Activated CD8-positive, alpha-beta memory T cell treated with anti-CD3 and anti-CD28 coated beads, Interleukin-2, amount 50 U/mL, for 24 hours (primary cell): ENCODE data around the gene NR4A1.

Experiments used
- DNase-seq: peaks from one replicate; pipeline ENCODE4 v3.0.0-alpha.2; 2020; ENCODE audit errors: extremely low read depth

NR4A1 gene

DNA sequence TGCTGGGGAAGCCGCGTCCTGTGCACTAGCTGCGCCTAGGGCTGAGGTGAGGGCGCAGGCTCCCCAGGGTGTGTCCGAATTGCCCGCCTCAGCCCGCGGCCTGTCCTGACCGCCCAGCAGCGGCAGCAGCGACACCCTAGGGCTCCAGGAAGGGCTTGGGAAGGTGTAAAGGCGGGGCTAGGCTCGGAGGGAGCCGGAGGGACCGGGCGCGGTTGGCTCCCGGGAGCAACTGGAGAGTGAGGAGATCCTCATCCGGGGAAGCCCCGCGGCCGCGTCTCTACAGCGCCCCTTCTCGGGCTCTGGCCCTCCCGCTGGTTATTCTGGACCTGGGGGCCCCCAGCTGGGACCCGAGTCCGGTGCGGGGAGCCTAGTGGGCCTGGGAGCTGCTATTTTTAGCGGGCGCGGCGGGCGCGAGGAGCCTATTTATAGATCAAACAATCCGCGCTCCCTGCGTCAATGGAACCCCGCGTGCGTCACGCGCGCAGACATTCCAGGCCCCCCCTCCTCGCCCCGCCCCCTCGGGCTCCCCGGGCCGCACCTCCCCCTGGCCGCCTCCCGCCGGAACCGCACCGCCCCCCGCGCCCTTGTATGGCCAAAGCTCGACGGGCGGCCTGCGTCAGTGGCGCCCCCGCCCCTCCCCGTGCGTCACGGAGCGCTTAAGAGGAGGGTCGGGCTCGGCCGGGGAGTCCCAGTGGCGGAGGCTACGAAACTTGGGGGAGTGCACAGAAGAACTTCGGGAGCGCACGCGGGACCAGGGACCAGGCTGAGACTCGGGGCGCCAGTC lies at the start of gene NR4A1:
NR4A1 (plus strand) TSS at position 685 of the 784 bp plus-strand sequence. CDS start 2,887 bp downstream, outside the sequence.
- peak; percentile 91 for DNase-seq

DNA sequence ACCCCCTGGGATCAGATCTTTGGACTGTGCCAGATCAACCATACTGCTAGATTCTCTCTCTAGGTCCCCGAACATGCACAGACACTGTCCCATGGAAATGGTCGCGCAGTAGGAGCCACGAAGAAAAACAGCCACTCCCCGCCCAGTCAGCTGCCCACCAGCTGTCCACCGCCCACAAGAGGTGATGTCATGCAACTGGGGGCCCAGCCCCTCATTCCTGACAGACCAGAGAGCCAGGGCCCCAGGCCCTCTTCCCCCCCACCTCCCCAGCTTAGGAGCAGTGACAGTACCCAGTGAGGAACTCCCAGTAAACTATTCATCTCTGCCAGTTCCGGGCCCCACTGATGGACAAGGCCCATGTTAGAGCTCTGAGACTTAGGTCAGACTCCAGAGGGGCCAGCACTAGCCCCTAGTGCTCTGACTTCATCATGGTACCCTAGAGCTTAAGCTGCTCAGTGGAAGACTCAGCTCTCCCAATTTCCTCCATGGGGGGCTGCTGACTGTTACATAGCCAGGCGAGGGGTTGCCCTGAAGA lies 48.2 kb upstream of the NR4A1 start:
- no peak for DNase-seq

- no peak for DNase-seq
These were observed 47.7 kb upstream of the NR4A1 start for GRCh38 chr12:52003591-52003990.

DNA sequence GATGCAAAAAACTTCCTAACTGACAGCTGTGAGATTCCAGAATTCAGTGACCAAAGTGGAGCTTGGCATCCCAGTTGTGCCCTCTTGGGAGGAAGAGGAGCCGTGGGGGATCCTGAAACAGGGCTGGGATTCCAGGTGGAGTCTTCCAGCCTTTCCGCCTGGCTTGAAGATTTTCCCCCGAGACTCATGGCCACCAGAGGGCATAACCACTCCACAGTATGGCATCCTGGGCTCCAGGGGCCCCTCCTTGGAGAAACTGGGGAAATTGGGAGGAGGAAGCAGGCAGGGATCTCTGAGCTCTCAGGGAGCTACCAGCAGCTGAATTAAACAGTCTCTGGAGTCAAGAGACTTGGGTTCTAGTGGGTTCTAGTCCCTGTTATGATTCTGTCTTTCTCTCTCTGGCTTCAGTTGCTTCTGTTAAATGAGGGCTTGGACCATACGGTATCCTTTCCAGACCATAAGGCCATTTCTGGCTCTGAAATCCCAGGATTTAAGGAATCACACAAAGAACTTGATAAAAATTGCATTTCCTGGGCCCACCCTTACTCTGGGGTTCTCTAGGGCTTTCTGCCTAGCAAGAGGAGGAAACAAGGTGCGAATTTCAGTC lies 47.1 kb upstream of the NR4A1 start:
- no peak for DNase-seq

GRCh38 chr12:52005218-52005902 lies 45.9 kb upstream of the NR4A1 start:
- DNase-seq, result no peak

GRCh38 chr12:52005903-52006703 lies 45.1 kb upstream of the NR4A1 start:
- no peak for DNase-seq

DNA sequence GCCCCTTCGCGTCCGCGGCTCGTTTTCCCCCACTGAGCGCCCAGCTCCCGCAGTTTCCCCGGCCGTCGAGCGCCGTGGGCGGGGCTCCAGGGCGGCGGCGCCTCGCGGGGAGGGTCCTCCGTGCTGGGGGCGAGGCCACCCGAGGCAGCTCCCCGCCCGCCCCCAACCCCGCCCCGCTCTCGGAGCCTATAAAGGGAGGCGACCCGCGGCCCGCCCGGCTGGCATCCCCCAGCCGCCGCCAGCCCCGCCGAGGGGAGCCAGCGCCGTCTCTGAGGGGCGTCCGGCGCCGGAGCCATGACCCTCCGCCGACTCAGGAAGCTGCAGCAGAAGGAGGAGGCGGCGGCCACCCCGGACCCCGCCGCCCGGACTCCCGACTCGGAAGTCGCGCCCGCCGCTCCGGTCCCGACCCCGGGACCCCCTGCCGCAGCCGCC lies 44.5 kb upstream of the NR4A1 start, which contains the start of gene TAMALIN:
TAMALIN (plus strand) TSS at position 221 of the 432 bp plus-strand sequence; CDS start at position 295, 74 bp downstream.
- no peak for DNase-seq

GRCh38 chr12:52007158-52007921 lies 43.9 kb upstream of the NR4A1 start:
- no peak for DNase-seq

DNA sequence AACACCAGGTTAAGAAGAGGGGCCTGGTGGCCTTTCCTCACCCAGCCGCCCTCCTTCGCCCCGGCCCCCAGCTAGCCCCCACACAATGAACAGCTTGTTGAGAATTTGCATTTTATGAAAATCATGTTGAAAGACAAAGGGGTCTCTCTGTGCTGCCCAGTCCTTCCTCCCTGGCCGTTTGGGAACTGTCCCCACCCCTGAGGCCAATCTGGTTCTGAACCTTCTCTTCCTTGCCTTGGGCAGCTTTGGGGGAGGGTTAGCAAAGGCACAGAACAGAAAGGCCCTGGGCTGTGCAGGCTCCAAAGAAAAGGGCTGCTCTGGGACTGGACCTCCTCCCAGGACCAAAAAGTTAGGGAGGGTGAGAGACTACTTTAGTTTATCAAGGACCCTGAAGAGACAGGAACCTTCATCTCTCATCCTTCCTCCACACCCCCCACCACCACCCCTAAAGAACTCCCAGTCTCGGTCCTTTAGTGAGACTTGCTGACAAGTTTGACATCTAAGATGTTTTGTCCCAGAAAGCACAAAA lies 43.2 kb upstream of the NR4A1 start:
- DNase-seq, result no peak

- DNase-seq, result no peak
These were observed 42.0 kb upstream of the NR4A1 start for GRCh38 chr12:52009081-52009751.

GRCh38 chr12:52010152-52010622 lies 41.1 kb upstream of the NR4A1 start:
- DNase-seq, result no peak

GRCh38 chr12:52010692-52011601 lies 40.3 kb upstream of the NR4A1 start:
- no peak for DNase-seq

- no peak for DNase-seq
These were observed 39.5 kb upstream of the NR4A1 start for GRCh38 chr12:52011602-52012214.

- DNase-seq, result no peak
These were observed 37.5 kb upstream of the NR4A1 start for GRCh38 chr12:52013626-52014310.

DNA sequence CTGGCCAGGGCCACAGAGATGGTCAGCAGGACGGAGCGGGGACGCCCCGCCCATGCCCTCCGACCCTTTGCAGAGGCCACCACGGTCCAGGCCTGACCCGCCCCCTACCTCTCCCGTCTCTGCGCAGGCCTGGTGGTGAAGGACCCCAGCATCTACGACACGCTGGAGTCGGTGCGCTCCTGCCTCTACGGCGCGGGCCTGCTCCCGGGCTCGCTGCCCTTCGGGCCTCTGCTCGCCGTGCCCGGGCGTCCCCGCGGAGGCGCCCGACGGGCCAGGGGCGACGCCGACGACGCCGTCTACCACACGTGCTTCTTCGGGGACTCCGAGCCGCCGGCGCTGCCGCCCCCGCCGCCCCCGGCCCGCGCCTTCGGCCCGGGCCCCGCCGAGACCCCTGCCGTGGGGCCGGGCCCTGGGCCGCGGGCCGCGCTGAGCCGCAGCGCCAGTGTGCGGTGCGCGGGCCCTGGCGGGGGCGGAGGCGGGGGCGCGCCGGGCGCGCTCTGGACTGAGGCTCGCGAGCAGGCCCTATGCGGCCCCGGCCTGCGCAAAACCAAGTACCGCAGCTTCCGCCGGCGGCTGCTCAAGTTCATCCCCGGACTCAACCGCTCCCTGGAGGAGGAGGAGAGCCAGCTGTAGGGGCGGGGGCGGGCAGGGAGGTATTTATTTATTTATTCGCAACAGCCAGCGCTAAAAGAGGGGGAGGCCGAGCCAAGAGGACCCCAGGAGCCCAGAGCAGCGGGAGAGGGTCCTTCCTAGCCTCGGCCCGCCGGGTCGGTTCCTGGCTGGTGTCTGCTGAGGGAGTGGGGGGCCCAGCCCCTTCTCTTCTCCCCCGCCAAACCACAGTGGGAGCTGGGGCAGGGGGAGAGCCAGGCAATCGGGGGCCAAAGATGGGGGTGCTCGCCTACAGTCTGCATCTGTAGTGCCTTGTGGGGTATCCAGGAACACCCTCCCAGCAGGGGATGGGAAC lies 36.4 kb upstream of the NR4A1 start:
- DNase-seq, result no peak

- no peak for DNase-seq
These were observed 35.7 kb upstream of the NR4A1 start for GRCh38 chr12:52015532-52016041.
